Amygdala (tissue), 56 donors: ENCODE data around the gene NEGR1.
"Not testable (repeated sequence)": the region's sequence is repeated elsewhere in the genome, so short reads cannot be mapped to it uniquely, and the experiment has no call there.

ENCODE experiments used
- DNase-seq, 56 donors: peaks; one replicate each; lab custom pipeline; 2025; lab: John Stamatoyannopoulos, UW

NEGR1 gene

GRCh38 chr1:72235931-72236330, 46.4 kb downstream of the NEGR1 start:
- not testable (repeated sequence) for DNase-seq

DNA sequence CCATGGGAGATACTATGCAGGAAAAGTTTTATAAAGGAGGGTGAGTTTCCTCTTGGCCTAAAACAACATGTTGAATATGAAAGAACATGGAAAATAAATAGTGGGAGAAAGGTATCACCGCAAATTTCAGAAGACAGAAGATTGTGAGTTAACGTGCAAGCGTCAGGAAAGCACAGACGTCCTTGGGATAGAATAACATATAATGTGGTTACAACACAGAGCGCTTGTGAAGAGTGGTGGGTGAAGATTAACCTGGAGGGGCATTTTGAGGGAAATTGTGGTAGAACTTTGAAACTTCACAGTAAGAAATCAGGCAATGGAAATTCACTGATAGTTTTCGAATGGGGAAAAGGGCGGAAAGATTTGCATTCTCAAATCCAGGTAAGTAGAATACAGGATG, 47.3 kb downstream of the NEGR1 start:
- DNase-seq: no peak

DNA sequence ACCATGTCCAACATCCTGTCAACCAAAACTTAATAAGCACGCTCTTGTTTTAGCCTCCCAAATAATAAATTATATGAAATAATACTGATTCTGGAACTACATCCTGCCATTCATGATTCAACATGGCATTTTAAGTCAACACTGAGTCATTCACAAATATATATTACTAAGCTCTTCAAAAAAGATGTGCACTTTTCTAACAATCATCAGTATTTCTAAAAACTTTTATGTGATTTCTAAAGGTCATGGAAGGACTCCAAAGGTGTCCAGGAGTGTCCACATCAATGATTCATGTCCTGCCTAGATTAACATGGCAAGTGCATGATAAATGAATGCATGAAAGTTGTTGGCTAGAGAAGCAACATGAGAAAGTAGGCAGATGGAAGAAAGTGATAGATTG, 51.6 kb downstream of the NEGR1 start:
- no peak for DNase-seq

- no peak for DNase-seq
Observed at GRCh38 chr1:72229893-72230292, 52.4 kb downstream of the NEGR1 start.

GRCh38 chr1:72227667-72228066, 54.7 kb downstream of the NEGR1 start:
- no peak for DNase-seq

- no peak for DNase-seq
Observed at GRCh38 chr1:72224506-72224905, 57.8 kb downstream of the NEGR1 start.

DNA sequence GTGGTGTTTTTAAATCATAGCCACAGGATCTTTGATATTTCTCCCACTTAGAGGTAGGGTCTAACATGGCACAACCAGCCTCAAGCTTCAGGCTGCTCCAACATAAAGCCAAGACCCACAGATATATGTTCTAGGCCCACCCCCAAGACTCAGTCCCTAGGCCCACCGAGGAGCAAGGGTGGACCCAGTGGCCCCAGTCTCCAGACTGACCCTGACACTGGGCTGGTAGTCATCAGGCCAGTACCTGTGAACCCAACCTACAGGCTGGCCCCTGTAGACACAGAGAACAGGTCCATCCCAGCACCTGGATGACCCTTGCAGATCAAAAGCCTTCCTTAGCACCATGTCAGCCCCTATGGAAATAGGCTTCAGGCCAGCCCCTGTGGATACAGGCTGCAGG, 60.5 kb downstream of the NEGR1 start:
- no peak for DNase-seq

DNA sequence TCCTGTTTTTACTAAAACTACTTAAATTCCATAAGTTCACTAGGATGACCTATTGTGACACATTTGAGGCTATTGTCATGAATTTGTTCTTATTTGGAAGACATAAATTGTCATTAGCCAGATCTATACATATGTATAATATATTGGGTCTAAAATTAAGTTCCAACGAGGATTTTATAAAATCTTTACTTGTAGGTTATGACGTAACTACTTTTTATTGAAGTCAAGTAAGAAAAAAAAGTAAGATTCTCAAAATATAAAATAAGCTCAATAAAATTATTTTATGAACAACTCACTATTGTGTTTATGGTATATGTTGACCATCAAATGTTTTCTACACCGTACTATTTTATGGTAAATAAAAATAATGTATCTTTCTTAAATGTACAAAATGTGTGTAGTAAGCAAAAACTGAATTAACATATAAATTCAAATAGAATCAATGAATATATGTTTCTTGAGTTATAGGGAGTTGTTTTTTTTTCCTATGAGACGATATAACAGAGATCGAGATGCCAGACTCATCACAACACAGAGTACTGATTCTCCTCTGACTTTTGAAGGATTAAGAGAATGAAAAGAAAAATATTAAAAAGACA, 64.1 kb downstream of the NEGR1 start:
- no peak for DNase-seq

GRCh38 chr1:72207059-72207458, 75.3 kb downstream of the NEGR1 start:
- no peak for DNase-seq

- DNase-seq: no peak
Observed at GRCh38 chr1:72202761-72203160, 79.6 kb downstream of the NEGR1 start.

DNA sequence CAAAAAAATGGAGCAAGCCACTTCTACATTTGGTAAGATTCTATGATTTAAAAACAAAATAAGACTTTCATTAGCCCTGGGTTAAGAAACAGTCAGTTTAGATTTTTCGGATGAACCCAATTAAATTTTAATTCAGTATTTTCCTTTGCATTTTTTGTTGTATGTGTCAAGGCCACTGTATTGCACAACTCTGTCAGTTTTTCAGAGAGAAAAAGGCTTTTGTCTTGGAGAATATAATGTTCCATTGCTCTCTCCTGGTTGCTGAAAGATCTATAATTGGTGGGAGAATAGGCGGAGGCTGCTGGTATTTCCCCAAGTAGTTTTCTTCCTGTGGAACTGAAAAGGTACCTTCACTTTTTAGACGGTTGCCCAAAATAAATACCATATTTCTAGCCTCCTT, 84.6 kb downstream of the NEGR1 start:
- DNase-seq: no peak

- no peak for DNase-seq
Observed at GRCh38 chr1:72186733-72187307, 95.5 kb downstream of the NEGR1 start.

GRCh38 chr1:72184099-72184701, 98.1 kb downstream of the NEGR1 start:
- DNase-seq: no peak

- no peak for DNase-seq
Observed at GRCh38 chr1:72182859-72183258, 99.5 kb downstream of the NEGR1 start.

GRCh38 chr1:72178266-72178665, 104.1 kb downstream of the NEGR1 start:
- no peak for DNase-seq

GRCh38 chr1:72177711-72178110, 104.6 kb downstream of the NEGR1 start:
- no peak for DNase-seq

DNA sequence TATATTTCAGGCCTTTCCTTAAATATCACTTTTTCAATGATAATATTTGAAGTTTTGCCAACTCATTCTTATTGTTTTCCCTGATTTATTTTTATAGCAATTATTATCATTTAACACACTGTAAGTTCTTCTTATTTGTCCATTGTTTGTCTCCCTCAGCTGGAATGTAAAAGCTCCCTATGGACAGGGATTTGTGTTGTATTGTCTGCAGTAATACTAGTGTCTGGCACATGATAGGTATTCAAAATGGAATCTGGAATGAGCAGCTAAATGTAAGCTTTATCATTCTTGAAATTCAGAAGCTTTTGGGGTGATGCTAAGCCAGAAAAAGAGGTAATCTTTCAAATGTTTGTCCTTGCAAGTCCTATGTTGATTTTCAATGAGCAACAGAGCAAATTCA, 112.1 kb downstream of the NEGR1 start:
- DNase-seq: no peak

DNA sequence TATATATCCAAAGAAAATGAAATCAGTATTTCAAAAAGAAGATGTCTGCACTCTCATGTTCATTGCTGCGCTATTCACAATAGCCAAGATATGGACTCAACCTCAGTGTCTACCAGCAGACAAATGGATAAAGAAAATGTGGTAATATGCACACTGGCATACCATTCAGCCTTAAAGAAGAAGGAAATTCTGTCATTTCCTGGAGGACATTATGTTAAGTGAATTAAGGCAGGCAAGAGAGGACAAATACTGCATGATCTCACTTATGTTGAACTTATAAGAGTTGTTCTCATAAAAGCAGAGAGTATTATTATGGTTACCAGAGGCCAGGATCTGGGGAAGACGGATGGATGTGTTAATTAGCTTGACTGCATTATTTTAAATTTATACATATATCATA, 115.9 kb downstream of the NEGR1 start:
- DNase-seq: no peak

DNA sequence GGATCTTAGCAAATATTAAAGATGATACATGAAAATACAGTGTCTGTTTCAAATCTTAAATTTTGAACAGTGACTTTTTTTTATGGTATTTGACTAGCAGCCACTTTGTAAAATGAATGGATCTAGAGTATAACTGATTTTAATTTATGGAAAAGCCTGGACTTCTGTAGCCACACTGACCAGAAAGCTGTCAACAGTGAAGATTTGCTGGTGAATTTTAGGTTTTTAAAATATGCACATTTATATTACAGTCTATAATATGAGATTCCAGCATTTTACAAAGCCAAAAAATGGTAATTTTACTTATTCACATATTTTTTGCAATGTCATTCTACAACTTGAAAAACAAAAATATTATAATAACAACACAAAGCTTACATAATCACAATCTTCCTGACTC, 131.8 kb downstream of the NEGR1 start:
- no peak for DNase-seq

DNA sequence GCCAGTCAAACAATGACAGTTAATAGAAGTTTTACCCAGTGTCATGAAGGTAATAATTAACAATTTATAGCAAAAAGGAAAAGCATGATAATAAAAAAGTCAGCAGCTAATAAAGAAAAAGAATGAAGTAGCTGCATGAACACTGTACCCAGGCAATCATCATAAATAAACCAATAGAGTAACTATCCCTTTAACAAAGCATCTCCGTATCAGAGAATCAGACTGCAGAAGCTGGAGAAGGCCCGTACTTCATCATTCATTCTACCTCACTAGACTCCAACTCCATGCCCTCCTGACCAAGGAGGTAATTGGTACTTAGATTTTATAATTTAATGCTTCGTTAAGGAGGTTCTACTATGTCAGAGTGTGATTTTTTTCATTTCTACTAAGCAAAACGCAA, 140.5 kb downstream of the NEGR1 start:
- DNase-seq: no peak

DNA sequence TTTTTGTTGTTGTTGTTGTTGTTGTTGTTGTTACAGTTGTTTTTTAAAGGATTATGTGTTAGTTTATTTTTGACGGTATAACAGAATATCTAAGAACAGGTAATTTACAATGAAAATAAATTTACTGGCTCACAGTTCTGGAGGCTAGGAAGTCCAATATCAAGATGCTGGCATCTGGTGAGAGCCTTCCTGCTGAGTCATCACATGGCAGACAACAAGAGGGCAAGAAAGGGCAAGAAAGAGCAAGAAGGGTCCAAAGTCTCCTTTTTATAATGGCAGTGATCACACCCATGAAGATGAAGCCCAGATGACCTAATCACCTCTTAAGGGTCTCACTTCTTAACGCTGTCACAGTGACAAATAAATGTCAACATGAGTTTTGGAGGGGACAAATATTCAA, 142.1 kb downstream of the NEGR1 start:
- no peak for DNase-seq

DNA sequence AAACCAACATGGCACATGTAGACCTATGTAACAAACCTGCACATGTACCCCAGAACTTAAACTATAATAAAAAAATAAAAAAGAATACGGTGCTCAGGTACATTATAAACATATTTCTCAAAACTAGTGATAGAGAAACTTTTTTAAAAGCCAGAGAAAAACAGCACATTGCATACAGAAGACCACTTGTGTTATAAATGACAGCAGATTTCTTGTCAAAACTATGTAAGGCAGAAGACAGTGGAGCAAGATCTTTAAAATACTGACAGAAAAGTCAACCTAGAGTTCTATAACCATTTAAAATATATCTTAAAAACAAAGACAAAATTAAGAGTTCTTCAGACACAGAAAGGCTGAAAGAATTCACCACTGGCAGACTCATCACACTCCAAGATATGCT, 144.7 kb downstream of the NEGR1 start:
- DNase-seq: no peak

DNA sequence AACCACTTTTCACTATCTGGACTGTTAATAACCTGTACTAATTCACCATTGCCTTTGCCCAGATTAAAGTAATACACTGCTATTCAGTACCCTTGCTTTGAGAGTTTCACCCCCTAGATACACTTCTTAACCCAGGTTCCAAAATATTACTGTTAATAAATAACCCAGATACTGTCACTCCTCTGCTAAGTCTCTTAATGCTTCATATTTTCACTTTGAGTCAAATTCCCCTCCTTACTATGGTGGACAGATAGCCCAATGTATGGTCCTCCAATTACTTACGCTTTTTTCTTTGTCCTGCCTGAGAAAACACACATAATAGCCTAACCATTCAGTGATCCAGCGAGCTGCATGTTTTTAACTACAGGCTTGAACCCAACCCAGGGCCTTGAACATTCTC, 152.5 kb downstream of the NEGR1 start:
- no peak for DNase-seq
